Left ventricle myocardium inferior (tissue), 1 donor: ENCODE results near the gene VWF. TPM values are rescaled to one million over a fixed set of nuclear protein-coding genes. Genes with fewer than 3 reads are reported as not detected.

Experiments used
- DNase-seq: peaks from one replicate; pipeline ENCODE4 v3.0.0-alpha.2; 2020
- H3K27ac ChIP-seq: fragments of 200-600 bp; replicated peaks from 2 replicates; pipeline ENCODE4 v1.8.0; 2021
- H3K27me3 ChIP-seq: fragments of 200-600 bp; 2 replicates; pipeline ENCODE4 v1.8.0; 2021; ENCODE audit warnings: low read depth
- H3K36me3 ChIP-seq: fragments of 200-600 bp; 2 replicates; pipeline ENCODE4 v1.8.0; 2021
- H3K4me1 ChIP-seq: fragments of 200-600 bp; 2 replicates; pipeline ENCODE4 v1.8.0; 2021
- H3K4me3 ChIP-seq: fragments of 200-600 bp; 2 replicates; pipeline ENCODE4 v1.8.0; 2021; ENCODE audit warnings: mild to moderate bottlenecking, moderate library complexity
- H3K9me3 ChIP-seq: fragments of 200-600 bp; replicated peaks from 2 replicates; pipeline ENCODE4 v1.8.0; 2021
- intact Hi-C: fragments of 100-400 bp; cut with micrococcal nuclease; formaldehyde crosslinking; loops from one replicate; pipeline ENCODE4 v1.11.0; 2022
- total RNA-seq: library from RNA; stranded (reverse); fragmentation: NEBNext Ultra II Directional; extraction: Animal tissue kit (Norgen Biotek cat#: 25700); gene quantifications from one replicate; pipeline ENCODE4 v1.2.1, GENCODE V29; 2021
- TF ChIP-seq, protein P1 (sequence below): fragments of 200-600 bp; IDR thresholded peaks from 2 replicates; pipeline ENCODE4 v1.8.0; 2021; ENCODE audit warnings: antibody characterized with exemption, mild to moderate bottlenecking, borderline replicate concordance
- donor health status: DM: no; HTN: yes; CAD: no; lungs with severe emphysema.

Gene VWF
- total RNA-seq, 1 donor from 2014 or later, result 250 TPM

GRCh38 chr12:5964913-5965900 lies 159.3 kb downstream of the VWF start:
- H3K36me3 ChIP-seq, result peaks cover 25% of the 10 kb centered on the region

GRCh38 chr12:5963515-5963914 lies 161.0 kb downstream of the VWF start:
- Histone ChIP-seq H3K9me3 (no peaks in the 10 kb centered on the region), H3K4me3 (no peak overlapping the region), H3K4me1 (no peaks in the 10 kb centered on the region), H3K27ac (no peak overlapping the region), H3K27me3 (peaks cover 11% of the 10 kb centered on the region), H3K36me3 (peaks cover 17% of the 10 kb centered on the region)
- DNase-seq, result no peak
- TF ChIP-seq, protein P1, sequence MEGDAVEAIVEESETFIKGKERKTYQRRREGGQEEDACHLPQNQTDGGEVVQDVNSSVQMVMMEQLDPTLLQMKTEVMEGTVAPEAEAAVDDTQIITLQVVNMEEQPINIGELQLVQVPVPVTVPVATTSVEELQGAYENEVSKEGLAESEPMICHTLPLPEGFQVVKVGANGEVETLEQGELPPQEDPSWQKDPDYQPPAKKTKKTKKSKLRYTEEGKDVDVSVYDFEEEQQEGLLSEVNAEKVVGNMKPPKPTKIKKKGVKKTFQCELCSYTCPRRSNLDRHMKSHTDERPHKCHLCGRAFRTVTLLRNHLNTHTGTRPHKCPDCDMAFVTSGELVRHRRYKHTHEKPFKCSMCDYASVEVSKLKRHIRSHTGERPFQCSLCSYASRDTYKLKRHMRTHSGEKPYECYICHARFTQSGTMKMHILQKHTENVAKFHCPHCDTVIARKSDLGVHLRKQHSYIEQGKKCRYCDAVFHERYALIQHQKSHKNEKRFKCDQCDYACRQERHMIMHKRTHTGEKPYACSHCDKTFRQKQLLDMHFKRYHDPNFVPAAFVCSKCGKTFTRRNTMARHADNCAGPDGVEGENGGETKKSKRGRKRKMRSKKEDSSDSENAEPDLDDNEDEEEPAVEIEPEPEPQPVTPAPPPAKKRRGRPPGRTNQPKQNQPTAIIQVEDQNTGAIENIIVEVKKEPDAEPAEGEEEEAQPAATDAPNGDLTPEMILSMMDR, result no peak
- intact Hi-C loops, result no loop called here

More at GRCh38 chr12:5964913-5965900, 159.3 kb downstream of the VWF start:
- Histone ChIP-seq H3K4me1 (no peaks in the 10 kb centered on the region), H3K4me3 (no peak overlapping the region), H3K27ac (no peak overlapping the region), H3K9me3 (no peaks in the 10 kb centered on the region), H3K27me3 (peaks cover 11% of the 10 kb centered on the region)
- DNase-seq, result no peak
- intact Hi-C loops, result no loop called here
- TF ChIP-seq, protein P1, result no peak

DNA sequence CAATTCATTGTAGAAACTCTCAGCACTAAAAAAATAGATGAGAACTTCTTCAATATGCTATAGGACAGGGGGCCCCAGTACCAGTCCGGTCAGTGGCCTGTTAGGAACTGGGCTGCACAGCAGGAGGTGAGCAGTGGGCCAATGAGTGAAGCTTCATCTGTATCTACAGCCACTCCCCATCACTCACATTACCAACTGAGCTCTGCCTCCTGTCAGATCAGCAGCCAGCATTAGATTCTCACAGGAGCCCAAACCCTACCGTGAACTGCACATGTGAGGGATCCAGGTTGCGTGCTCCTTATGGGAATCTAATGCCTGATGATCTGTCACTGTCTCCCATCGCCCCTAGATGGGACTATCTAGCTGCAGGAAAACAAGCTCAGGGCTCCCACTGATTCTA lies 163.7 kb downstream of the VWF start:
- H3K4me3 ChIP-seq, result no peak overlapping the region
- DNase-seq, result no peak
- intact Hi-C loops, result no loop called here
- no peak overlapping the region for H3K27ac ChIP-seq
- H3K9me3 ChIP-seq, result peaks cover 5% of the 10 kb centered on the region
- peaks cover 11% of the 10 kb centered on the region for H3K27me3 ChIP-seq
- H3K4me1 ChIP-seq, result no peaks in the 10 kb centered on the region
- peaks cover 6% of the 10 kb centered on the region for H3K36me3 ChIP-seq
- TF ChIP-seq, protein P1, result no peak

DNA sequence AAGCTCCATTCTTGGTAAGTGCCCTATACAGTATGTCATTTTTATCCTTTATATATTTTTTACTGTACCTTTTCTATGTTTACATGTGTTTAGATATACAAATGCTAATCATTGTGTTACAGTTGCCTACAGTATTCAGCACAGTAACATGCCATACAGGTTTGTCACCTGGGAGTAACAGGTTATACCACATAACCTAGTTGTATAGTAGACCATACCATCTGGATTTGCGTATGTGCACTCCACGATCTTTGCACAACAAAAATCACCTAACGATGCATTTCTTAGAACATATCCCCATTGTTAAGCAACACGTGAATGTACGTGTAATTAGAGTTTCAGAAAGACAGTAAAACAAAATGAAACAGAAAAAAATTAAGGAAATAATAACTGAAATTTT lies 167.5 kb downstream of the VWF start:
- Histone ChIP-seq H3K9me3 (peaks cover 5% of the 10 kb centered on the region), H3K27ac (no peak overlapping the region), H3K4me3 (no peak overlapping the region), H3K27me3 (no peaks in the 10 kb centered on the region), H3K4me1 (no peaks in the 10 kb centered on the region), H3K36me3 (peaks cover 15% of the 10 kb centered on the region)
- TF ChIP-seq, protein P1, result no peak
- DNase-seq, result no peak
- intact Hi-C loops, result no loop called here

DNA sequence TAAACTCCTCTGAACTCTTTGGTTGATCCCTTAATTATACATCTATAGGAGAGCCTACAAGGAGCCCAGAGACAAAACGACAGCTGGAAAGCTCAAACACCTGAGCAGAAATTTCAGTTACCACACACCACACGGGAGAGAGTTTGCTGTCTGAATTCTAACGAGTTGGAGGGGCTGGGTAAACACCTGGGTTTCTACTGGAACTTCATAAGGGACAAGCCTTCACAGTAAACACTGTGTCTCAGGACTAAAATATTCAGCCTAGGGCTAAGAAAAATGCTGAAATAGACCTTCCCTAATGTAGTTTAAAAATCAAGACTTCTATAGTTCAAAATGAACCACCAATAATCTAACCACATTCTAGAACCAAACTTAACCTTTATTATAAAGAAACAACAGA lies 169.8 kb downstream of the VWF start:
- Histone ChIP-seq H3K27me3 (peaks cover 6% of the 10 kb centered on the region), H3K27ac (no peak overlapping the region), H3K4me3 (no peak overlapping the region), H3K36me3 (peaks cover 34% of the 10 kb centered on the region), H3K4me1 (no peaks in the 10 kb centered on the region), H3K9me3 (peaks cover 5% of the 10 kb centered on the region)
- DNase-seq, result no peak
- TF ChIP-seq, protein P1, result no peak
- intact Hi-C loops, result no loop called here
